NT2/D1 (cell line): ENCODE data around the gene PPP4R2.

Source experiments
- YY1 ChIP-seq: IDR thresholded peaks from 2 replicates; pipeline ENCODE4 v1.6.1; 2011; ENCODE audit not compliant: insufficient read length, insufficient read depth
- ZNF274 ChIP-seq: IDR thresholded peaks from 2 replicates; pipeline ENCODE4 v1.6.1; 2011; ENCODE audit warnings: mild to moderate bottlenecking, low read depth, low read length

DNA sequence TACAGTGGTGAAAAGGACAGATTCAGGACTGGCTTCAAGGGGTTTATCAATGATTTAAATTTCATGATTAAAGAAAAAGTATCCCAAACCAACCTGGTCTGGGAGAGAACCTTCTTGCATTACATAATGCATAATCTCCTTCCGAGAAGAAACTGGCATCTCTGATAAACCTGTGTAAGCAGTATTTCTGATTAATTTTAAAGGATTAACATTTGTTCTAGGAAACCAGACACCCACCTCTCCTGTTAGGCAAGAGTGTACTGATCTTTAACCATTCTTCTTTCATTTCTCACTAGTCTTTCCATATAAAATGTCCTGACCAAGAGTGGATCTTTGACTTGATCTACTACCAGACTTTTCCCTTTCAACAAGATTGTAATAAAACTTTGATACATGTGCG lies 22.8 kb upstream of the PPP4R2 start:
- TF ChIP-seq YY1 (no peak), ZNF274 (no peak)
